GM12872 (cell line): ENCODE measurements around the gene PLP2.

Source experiments
- CTCF ChIP-seq: IDR thresholded peaks from 3 replicates; pipeline ENCODE4 v1.5.1; 2011; ENCODE audit warnings: low read depth, mild to moderate bottlenecking, low read length, moderate library complexity; ENCODE audit not compliant: insufficient read depth

PLP2 gene

GRCh38 chrX:49204709-49205108 is 33.0 kb downstream of the PLP2 start:
- no peak for TF ChIP-seq CTCF

- no peak for TF ChIP-seq CTCF
These were observed 33.7 kb downstream of the PLP2 start for GRCh38 chrX:49205443-49205842.

- TF ChIP-seq CTCF, result no peak
These were observed 34.8 kb downstream of the PLP2 start for GRCh38 chrX:49206543-49206942.

- no peak for TF ChIP-seq CTCF
These were observed 36.7 kb downstream of the PLP2 start for GRCh38 chrX:49208399-49208798.

GRCh38 chrX:49209434-49210251 is 37.9 kb downstream of the PLP2 start:
- no peak for TF ChIP-seq CTCF

GRCh38 chrX:49210406-49210805 is 38.7 kb downstream of the PLP2 start:
- TF ChIP-seq CTCF, result no peak

GRCh38 chrX:49211074-49211473 is 39.4 kb downstream of the PLP2 start:
- no peak for TF ChIP-seq CTCF
